Measurements from ENCODE around the gene VAV3. TPM values are rescaled to one million over a fixed set of nuclear protein-coding genes. Genes with fewer than 3 reads are reported as not detected.
A peak's percentile ranks its signal among the peaks of the same experiment; 100 is the strongest.

Gene VAV3
- total RNA-seq, 1 donor from 2014 or later, result 29.1 TPM

- POLR2A ChIA-PET, result no interaction called here
- Mint-ChIP-seq H3K27me3 (no peaks in the 10 kb centered on the region), H3K9me3 (no peaks in the 10 kb centered on the region), H3K27ac (no peak overlapping the region), H3K36me3 (ENCODE audit: low read depth) (peaks cover 62% of the 10 kb centered on the region), H3K4me1 (peaks cover 17% of the 10 kb centered on the region), H3K4me3 (no peak overlapping the region)
- CTCF ChIA-PET, result no interaction called here
- TF ChIP-seq, protein P1, sequence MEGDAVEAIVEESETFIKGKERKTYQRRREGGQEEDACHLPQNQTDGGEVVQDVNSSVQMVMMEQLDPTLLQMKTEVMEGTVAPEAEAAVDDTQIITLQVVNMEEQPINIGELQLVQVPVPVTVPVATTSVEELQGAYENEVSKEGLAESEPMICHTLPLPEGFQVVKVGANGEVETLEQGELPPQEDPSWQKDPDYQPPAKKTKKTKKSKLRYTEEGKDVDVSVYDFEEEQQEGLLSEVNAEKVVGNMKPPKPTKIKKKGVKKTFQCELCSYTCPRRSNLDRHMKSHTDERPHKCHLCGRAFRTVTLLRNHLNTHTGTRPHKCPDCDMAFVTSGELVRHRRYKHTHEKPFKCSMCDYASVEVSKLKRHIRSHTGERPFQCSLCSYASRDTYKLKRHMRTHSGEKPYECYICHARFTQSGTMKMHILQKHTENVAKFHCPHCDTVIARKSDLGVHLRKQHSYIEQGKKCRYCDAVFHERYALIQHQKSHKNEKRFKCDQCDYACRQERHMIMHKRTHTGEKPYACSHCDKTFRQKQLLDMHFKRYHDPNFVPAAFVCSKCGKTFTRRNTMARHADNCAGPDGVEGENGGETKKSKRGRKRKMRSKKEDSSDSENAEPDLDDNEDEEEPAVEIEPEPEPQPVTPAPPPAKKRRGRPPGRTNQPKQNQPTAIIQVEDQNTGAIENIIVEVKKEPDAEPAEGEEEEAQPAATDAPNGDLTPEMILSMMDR (IDR thresholded peaks at IDR 0.05), result no peak
- ATAC-seq (ENCODE audit: low read depth) (no peak), DNase-seq (no peak)
- intact Hi-C loops (cut with micrococcal nuclease), result no loop called here
These were observed 341.5 kb downstream of the VAV3 start for GRCh38 chr1:107623431-107623830.

GRCh38 chr1:107622966-107623365 is 342.0 kb downstream of the VAV3 start:
- ATAC-seq (ENCODE audit: low read depth), result no peak

DNA sequence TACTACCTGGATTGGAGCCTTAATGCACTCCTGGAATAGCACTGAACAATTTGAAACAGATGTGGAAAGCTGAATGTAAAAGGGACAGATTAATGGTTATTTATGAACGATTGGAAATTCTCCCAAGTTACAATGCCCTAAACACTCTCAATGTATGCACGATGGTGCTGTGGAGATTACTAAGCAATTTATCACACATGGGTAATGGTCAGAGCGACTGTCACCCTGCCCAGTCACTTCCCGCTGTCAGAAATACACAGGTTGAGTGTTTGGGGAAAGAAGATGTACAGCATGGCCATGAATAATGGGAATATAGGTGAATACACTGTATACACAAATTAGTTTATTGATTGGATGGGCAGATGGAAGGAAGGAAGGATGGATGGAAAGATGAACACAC is 342.4 kb downstream of the VAV3 start:
- no peak overlapping the region for H3K27ac Mint-ChIP-seq
- no peaks in the 10 kb centered on the region for H3K27me3 Mint-ChIP-seq
- no peak overlapping the region for H3K4me3 Mint-ChIP-seq
- ATAC-seq (ENCODE audit: low read depth) (no peak), DNase-seq (no peak)
- peaks cover under 1% of the 10 kb centered on the region for H3K9me3 Mint-ChIP-seq
- H3K36me3 Mint-ChIP-seq (ENCODE audit: low read depth), result peaks cover 65% of the 10 kb centered on the region
- peaks cover 17% of the 10 kb centered on the region for H3K4me1 Mint-ChIP-seq
- ChIA-PET CTCF (no interaction called here), POLR2A (no interaction called here)
- TF ChIP-seq, protein P1 (IDR thresholded peaks at IDR 0.05), result no peak
- intact Hi-C loops (cut with micrococcal nuclease), result no loop called here

More at GRCh38 chr1:107622966-107623365, 342.0 kb downstream of the VAV3 start:
- POLR2A ChIA-PET, result no interaction called here
- CTCF ChIA-PET, result no interaction called here
- no peak for DNase-seq
- TF ChIP-seq, protein P1 (IDR thresholded peaks at IDR 0.05), result no peak
- intact Hi-C loops (cut with micrococcal nuclease), result no loop called here
- H3K4me1 Mint-ChIP-seq, result peaks cover 17% of the 10 kb centered on the region
- H3K9me3 Mint-ChIP-seq, result no peaks in the 10 kb centered on the region
- H3K27me3 Mint-ChIP-seq, result no peaks in the 10 kb centered on the region
- peaks cover 63% of the 10 kb centered on the region for H3K36me3 Mint-ChIP-seq (ENCODE audit: low read depth)
- no peak overlapping the region for H3K4me3 Mint-ChIP-seq
- no peak overlapping the region for H3K27ac Mint-ChIP-seq

GRCh38 chr1:107620753-107621152 is 344.2 kb downstream of the VAV3 start:
- CTCF ChIA-PET, result no interaction called here
- Mint-ChIP-seq H3K4me1 (peaks cover 17% of the 10 kb centered on the region), H3K9me3 (peaks cover 11% of the 10 kb centered on the region), H3K27ac (no peak overlapping the region), H3K36me3 (ENCODE audit: low read depth) (peaks cover 64% of the 10 kb centered on the region), H3K4me3 (no peak overlapping the region), H3K27me3 (no peaks in the 10 kb centered on the region)
- DNase-seq (no peak), ATAC-seq (ENCODE audit: low read depth) (peak; percentile 21)
- POLR2A ChIA-PET, result no interaction called here
- TF ChIP-seq, protein P1 (IDR thresholded peaks at IDR 0.05), result no peak
- intact Hi-C loops (cut with micrococcal nuclease), result no loop called here

DNA sequence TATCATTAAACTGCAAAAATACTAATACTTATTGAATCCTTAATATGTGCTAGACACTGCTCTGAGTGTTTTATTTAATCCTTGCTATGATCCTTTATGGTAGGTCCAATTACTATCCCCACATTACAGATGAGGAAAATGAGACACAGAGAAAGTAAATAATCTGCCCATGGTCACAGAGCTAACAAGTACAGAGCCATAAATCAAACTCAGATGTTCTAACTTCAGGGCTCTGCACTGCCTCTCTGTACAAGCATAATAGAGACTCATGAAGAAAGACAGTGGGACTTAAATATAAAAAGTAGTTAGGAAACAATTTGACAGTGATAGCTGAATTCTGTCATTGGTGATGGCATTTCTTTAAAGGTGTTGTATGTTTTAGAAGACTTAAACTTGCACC is 346.4 kb downstream of the VAV3 start:
- TF ChIP-seq, protein P1 (IDR thresholded peaks at IDR 0.05), result no peak
- Mint-ChIP-seq H3K4me1 (peaks cover 17% of the 10 kb centered on the region), H3K27me3 (no peaks in the 10 kb centered on the region), H3K36me3 (ENCODE audit: low read depth) (peaks cover 73% of the 10 kb centered on the region), H3K4me3 (no peak overlapping the region), H3K9me3 (peaks cover 18% of the 10 kb centered on the region), H3K27ac (no peak overlapping the region)
- POLR2A ChIA-PET, result no interaction called here
- CTCF ChIA-PET, result no interaction called here
- ATAC-seq (ENCODE audit: low read depth) (no peak), DNase-seq (no peak)
- intact Hi-C loops (cut with micrococcal nuclease), result no loop called here

Data from activated B cell treated with CpG ODN at 0.5 μM for 24 hours (primary cell).